H1 (cell line): ENCODE measurements around the gene TCP11.

Source experiments
- CTCF ChIP-seq, 3 experiments: IDR thresholded peaks; 1 replicate in 2 of 3; 2 replicates in 1 of 3; pipeline versions ENCODE4 v1.5.1 to v1.6.1; 2011; ENCODE audit warnings: low read length in 3 of 3, mild to moderate bottlenecking in 3 of 3, inconsistent platforms in 2 of 3, low read depth in 1 of 3, moderate library complexity in 1 of 3; ENCODE audit not compliant: insufficient read depth in 1 of 3; ENCODE audit errors: control extremely low read depth in 1 of 3
- EGR1 ChIP-seq: IDR thresholded peaks from 2 replicates; pipeline ENCODE4 v1.6.1; 2011; ENCODE audit warnings: low read depth, low read length, borderline replicate concordance
- EP300 ChIP-seq, 2 experiments: IDR thresholded peaks; 1 replicate in 1 of 2; 2 replicates in 1 of 2; pipeline ENCODE4 v1.6.1; 2011 to 2012; ENCODE audit warnings: low read depth in 2 of 2, low read length in 2 of 2, mild to moderate bottlenecking in 2 of 2, borderline replicate concordance in 1 of 2, inconsistent platforms in 1 of 2, moderate library complexity in 1 of 2
- EZH2 ChIP-seq: fragments of 200-600 bp; sonication (generic); IDR thresholded peaks from 2 replicates; pipeline ENCODE4 v1.7.1; 2012; ENCODE audit warnings: low read depth, mild to moderate bottlenecking, moderate library complexity, low read length, inconsistent platforms; ENCODE audit not compliant: severe bottlenecking
- MAFK ChIP-seq: IDR thresholded peaks from 2 replicates; pipeline ENCODE4 v1.6.1; 2012; ENCODE audit warnings: low read depth, mild to moderate bottlenecking, improper control_type of control experiment, low read length
- POLR2AphosphoS5 ChIP-seq: IDR thresholded peaks from 2 replicates; pipeline ENCODE4 v1.6.1; 2011; ENCODE audit warnings: low read depth, low read length
- SRF ChIP-seq: IDR thresholded peaks from 2 replicates; pipeline ENCODE4 v1.6.1; 2011; ENCODE audit warnings: mild to moderate bottlenecking, low read depth, low read length, moderate library complexity

- TF ChIP-seq POLR2AphosphoS5 (no peak), CTCF (IDR thresholded peaks at IDR 0.05; ENCODE audit: control extremely low read depth in 1 of 3, insufficient read depth in 1 of 3, low read depth in 1 of 3, low read length in 3 of 3) (no peak), EZH2 (no peak), SRF (no peak), MAFK (no peak), EP300 (IDR thresholded peaks at IDR 0.05; ENCODE audit: borderline replicate concordance in 1 of 2, low read depth in 2 of 2, low read length in 2 of 2) (no peak), EGR1 (no peak)
Observed at GRCh38 chr6:35086636-35087360, 54.3 kb downstream of the TCP11 start.
